Measurements from ENCODE around the gene TSKU.

Gene TSKU, protein sequence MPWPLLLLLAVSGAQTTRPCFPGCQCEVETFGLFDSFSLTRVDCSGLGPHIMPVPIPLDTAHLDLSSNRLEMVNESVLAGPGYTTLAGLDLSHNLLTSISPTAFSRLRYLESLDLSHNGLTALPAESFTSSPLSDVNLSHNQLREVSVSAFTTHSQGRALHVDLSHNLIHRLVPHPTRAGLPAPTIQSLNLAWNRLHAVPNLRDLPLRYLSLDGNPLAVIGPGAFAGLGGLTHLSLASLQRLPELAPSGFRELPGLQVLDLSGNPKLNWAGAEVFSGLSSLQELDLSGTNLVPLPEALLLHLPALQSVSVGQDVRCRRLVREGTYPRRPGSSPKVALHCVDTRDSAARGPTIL

DNA sequence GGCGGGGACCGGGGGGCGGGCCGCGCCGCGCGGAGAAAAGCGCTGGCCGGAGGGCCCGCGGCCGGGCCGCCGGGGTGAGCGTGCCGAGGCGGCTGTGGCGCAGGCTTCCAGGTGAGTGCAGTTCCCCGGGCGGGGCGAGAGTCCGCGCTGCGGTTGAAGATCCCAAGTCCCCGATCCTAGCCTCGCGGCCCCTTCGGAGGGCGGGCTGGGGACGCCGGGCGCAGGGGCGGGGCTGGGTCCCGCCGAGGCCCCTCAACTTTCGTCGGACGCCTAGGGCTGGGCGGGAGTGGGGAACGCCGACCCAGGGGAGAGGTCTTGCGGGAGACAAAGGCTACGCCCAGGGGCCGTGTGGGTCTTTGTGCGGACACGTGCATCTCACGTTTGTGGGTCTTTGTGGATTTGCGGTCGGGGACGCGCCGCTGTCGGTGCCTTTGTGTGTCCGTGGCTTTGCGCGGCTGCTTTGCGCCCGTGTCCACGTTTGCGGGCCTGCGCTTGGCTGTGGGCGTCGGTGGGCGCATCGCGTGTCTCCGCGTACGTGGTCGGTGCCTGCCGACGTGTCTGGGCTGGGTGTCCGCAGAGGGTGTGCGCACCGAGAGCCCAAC lies at the start of gene TSKU:
Gene TSKU, plus strand, starts transcription at position 63 of the 602 bp plus-strand sequence. CDS start 12,261 bp downstream, outside the sequence.
- no peak for DNase-seq

DNA sequence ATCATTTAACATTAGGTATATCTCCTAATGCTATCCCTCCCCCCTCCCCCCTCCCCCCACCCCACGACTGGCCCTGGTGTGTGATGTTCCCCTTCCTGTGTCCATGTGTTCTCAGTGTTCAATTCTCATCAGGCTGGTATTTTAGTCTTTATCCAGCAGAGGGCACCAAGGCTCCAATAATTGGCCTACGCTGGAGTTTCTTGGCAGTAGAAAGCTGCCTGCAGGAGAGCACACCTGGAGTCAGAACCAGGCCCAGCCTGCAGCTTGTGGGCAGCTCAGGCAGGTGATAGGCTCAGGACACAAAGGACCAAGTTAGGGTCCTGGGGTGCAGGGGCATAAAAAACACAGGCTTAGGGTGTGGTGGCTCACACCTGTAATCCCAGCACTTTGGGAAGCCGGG lies 49.2 kb upstream of the TSKU start:
- peak; percentile 22 for DNase-seq

DNA sequence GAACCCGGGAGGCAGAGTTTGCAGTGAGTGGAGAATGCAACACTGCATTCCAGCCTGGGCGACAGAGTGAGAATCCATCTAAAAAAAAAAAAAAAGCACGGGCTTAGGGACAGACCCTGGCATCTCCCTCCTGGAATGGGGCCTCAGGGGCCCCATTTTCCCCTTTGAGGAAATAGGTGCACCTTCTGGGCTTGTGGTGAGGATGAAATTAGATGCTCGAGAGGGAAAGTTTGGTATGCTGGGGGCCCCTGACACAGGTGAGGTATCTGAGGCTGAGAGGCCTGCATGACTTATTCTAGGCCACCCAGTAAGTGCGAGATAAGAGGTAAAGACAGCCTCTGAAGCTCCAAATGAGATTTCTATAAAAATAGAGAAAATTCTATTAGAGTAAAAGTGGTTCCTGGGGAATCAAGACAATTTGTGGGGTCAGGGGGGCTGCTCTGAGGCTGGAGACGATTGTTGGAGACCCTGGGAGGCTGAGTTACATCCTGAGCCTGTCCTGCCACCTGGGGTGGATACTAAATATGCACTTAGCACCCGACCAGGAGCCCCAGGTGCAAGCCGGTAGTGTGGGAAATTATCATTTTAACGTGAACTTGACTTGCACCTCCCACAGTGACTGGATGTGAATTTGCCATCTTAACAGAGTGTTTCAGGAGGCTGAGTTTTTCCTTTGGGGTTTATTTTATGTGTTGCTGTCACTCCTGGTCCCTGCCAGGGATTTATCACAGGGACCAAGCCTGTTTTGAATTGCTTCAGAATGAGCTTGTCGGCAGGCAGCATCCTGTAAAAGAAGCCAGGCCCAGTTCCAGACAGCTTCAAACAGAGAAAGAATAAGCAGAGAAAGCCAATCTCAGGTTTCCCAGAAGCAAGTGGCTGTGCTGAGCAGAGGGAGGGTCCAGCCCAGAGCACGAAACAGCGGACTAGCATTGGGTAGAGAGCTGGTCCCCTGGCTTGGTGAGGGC lies 48.4 kb upstream of the TSKU start:
- no peak for DNase-seq

DNA sequence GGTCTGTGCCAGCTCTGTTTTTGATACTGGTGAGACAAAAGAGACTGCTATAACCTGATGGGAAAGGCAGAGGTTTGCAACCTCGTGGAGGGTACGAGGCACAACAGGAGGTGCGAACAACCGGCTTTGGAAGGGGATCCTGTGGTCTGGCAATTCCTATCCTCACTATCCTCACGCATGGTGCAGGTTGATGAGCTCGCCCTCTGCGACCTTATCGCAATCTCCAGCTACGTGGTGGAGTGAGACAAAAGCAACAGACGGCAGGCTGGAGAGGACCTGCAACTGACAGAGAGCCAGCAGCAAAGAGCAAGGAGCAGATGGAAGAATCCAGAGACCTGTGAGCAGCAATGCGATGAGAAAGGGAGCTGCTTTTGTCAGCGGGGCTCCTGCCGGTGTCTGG lies 47.3 kb upstream of the TSKU start:
- no peak for DNase-seq

DNA sequence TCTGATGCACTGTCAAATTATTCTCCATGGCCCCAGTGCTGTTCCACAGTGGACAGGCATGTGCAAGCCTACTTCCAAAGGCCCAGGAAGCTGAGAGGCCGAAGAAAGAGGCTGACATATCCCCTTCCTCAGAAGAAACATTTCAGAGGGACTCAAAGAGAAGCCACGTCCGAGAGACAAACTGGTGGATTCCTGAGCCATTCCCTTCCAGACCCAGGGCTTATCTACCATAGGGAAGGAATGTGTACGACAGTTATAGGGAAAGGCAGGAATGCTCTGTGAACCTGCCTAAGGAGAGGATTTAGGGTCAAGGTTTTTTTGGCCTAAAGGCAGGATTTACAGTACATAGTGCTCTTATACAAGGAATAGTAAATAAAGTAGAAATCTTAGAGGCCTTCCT lies 46.9 kb upstream of the TSKU start:
- DNase-seq, result no peak

DNA sequence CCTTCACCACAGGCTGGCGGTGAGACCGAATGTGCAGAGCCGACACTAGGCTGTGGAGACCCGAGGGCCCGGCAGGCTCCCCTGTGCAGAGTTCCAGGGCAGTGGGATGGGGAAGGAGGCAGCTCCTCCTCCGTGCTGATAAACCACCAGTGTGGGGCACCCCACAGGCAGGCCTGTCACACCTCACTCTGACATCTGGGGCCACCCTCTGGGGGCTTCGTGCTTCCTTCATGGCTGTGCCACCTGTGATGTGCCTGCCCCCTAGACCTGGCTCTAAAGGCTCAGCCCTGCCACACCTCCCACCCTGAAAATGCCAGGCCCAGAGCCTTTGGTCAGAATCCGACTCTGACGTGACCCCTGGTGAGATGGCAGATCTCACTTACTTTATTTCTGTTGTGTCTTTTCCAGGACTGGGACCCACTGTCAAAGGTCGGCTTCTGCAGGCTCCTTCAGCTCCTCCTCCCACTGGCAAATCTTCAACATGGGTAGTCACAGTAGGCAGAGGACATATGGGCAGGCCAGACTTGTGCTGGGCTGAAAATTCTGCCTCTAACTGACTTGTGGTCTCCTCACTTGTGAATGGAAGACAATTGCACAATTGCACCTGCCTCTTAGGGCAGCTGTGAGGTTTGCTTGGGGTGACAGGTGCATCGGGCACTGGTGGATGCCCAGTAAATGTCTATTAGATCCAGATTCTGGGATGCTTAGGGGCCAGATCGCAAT lies 46.2 kb upstream of the TSKU start:
- DNase-seq, result no peak

DNA sequence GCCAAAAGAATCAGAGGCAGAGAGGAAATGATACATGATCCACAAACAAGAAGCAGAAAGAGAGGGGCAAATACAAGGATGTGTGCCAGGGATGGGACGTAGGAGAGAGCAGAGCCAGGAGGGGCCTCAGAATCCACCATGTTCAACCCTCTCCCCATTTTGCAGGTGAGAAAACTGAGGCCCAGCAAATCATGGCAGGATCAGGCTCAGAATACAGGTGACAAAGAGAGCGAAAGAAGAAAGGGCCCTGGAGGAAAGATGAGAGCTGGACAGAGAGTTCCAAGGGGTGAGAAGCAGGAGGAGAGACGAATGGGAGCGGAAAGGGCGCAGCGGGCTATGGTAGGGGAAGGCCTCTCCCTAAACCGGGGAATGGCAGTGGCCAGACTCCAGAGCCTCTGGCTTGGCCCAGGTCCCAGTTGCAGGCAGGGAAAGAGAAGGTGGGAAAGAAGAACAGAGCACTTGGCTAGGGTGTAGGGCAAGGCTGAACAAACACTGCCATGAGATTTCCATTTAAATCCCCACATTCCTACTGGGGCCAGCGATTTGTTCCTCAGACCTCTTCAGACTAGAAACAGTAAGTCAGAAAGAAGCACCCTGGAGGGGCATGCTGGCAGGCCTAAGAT lies 44.4 kb upstream of the TSKU start:
- DNase-seq, result no peak

DNA sequence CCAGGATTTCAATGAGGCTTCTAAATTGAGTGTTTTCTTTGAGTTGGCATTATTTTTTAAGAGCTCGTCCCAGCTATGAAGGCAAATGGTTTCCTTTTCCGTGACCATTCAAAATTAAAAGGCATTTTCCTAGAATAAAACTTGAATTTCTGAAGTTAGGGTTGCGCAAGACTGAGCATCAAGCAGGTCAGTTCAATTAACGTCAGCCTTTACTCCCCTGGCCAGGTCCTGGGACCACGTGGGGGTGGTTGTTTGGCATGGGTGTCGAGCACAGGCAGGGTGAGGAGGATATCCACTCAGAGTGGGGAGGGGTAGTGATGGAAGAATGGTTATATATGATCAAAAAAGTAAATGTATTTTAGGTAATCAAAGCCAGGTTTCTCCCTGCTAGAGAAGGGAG lies 43.4 kb upstream of the TSKU start:
- DNase-seq, result no peak

DNA sequence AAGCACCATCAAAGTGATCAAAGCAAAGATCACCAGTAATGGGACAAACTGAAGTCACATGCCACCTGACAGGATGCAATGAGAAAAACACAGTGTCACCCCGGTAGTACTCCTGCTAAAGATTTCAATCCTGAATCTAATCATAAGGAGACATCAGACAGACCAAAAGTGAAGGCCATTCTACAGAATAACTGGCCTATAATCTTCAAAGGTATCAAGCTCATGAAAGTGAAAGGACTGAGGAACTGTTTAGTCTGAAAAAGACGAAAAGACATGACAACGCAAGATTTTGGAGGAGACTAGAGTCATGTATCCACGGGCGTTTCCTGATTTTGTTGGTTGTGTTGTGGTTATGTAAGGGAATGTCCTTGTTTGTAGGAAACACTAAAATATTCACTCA lies 42.4 kb upstream of the TSKU start:
- DNase-seq, result no peak

DNA sequence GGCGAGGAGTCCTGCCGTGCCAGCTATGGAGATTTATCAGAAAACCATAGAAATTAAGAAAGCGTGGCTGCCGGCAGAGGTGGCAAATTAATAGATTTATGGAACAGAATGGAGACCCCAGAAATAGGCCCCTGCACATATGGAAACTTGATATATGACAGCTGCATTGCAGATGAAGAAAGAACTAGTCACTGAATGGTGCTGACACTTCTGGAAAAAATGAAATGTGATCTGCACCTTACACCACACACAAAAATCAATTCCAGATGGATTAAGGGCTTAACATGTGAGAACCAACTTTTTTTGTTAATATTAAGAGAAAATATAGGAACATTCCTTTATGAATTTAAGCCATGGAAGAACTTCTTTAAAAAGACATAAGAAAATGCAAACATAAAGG lies 40.3 kb upstream of the TSKU start:
- DNase-seq, result no peak

DNA sequence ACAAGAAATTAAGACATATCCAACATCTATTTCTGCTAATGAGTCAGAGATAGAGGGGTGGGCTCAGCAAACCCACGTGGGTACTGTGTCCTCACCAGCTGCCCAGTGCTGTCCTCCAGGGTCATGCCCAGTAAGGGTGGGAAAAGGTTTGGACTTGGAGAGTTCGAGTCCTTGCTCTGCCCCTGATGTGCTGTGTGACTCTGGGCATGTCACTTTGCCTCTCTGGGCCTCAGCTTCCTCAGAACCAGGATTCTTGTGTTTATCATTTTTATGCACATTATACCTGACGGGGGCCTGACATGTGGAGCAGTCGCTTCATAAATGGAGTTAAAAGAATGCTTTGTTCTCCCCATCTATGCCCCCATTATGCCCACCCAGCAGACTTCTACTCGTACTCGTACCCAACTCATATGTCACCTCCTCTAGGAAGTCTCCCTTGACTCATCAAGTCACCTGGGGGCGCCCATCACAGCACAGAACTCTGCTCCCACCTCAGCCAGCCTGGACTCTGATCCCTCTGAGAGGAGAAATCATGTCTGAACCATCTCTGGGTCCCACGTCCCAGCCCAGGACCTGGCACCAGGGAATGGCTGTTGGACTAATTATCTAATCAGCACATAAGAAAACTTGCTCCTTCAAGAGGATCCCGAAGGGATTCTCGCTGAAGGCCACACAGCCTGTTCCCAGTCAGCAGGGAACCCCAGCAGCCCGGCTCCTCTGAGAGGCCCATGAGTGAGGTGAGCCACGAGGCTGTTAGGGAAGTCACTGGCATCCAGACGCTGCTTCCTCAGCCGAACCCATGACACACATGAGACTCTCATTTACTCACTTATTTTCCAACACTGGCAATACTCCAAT lies 38.7 kb upstream of the TSKU start:
- DNase-seq, result no peak

DNA sequence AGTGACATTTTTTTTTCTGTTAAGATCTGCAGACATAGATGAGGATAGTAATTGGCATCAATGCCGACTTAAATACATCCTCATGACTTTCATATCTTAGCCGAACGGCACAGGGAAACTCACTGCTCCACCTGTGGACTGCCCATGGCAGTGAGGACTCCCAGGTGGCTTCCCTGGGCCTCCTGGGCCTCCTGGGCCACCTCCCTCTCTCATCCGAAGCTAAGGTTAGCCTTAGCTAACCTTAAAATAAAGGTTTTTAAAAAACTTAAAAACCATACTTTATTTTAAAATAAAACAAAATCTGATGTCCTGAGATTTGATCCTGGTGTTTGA lies 38.1 kb upstream of the TSKU start:
- no peak for DNase-seq

DNA sequence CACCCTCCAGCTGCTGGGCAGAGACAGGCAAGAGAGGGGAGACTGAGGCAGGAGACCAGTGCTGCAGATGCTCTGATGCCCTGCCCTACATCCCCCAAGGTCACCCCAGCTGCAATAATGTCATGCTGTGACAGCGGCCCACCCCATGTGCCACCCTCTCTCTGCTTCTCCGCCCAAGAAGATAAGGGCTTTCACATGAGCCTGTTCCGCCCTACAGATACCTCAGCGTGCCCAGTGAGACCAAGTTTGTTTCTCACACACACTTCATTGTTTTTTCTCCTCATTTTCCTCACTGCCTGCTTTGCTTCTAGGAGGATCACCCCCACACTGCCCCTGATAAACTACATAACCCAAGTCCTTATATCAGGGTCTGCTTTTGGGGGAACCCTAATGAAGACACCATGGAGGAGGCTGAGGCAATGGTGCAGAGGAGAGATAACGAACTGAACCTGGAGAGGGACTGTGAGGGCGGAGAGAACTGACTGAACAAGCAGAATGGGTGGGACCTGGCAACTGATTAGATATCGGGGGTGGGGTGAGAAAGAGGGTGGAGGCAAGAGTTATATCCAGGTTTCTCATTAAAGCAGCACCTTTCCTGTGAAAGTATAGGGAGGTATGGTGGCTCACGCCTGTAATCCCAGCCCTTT lies 37.5 kb upstream of the TSKU start:
- no peak for DNase-seq

DNA sequence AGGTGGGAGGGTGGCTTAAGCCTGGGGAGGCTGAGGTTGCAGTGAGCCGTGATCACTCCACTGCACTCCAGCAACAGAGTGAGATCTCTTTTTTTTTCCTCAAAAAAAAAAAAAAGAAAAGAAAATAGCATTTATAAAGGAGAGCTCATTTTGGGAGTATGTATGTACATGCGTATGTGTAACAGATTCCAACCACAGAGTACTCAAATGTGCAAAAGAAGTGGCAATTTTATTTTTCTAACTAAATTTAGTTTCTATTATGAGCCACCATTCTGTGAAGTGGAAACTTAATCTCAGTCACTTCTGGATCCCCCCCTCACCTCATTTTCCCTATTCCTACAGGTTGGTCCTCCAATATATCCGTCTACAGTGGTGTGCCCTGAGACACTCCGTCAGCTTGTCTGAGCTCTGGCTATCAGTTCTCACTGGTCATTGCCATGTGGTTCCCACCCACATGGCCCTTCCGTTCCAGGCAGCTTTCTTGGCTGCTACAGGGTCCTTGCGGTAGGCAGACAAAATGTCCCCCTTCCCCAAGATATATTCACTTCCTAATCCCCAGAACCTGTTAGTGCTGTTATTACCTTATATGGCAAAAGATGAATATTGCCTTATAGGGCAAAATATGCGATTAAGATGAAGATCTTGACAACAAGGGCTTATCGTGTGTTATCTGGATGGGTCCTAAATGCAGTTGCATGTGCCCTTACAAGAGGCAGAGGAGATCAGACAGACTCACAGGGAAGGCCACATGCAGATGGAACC lies 35.8 kb upstream of the TSKU start:
- no peak for DNase-seq

DNA sequence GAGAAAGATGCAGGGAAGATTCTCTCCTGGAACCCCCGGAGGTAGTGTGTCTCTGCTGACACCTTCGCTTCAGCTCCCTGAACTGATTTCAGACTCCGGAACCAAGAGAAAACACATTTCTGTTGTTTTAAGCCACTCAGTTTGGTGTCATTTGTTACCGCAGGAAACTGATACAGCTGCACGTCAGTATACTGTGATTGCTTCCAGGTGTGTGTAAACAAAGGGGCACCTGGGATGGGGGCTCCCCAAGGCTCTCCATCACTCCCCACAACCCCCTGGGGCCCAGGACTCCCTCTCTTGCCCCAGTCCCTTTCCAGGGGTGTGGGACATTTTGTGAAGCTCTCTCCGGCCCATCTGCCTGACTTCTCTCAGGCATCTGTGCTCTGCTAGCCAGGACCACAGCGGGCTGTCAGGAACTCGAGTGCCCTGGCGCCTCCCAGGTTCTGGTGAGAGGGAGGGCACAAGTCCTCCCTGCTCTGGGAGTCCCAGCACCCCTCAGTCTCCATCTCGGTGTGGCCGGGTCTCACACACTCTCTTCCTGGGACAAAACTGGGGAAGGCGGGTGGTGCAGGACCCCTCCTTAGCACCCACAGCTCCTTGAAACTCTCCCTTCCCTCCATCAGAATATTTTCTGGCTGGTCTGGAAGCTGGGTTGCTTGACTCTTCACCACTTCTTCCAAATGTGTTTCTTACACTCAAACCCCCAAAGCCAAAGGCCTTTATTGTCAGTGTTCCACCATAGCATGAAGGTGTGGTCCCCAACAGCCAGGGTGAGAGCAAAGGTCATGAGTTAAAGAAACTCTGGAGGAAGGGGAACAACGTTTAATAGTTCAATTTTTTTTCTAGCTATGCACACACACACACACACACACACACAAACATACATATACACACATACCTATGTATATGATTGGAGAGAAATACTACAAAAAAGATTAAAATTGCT lies 35.0 kb upstream of the TSKU start:
- no peak for DNase-seq

DNA sequence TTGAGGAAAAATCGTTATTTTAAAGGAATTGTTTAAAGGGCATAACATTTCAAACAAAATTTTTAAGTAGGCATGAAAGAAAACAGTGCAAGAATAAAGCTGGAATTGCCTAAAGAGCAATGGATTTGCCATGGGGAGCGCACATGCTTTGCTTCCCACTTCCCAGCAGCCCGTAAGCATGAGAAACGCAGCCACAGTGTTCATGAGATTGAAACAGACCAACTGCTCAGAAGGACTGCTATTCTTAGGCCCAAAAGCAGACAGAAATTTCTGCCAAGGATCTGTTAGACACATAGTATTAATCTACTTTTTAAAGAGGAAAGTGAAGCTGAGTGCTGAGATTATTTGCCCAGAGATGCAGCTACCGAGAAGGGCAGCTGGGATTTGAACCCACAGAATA lies 34.2 kb upstream of the TSKU start:
- no peak for DNase-seq

DNA sequence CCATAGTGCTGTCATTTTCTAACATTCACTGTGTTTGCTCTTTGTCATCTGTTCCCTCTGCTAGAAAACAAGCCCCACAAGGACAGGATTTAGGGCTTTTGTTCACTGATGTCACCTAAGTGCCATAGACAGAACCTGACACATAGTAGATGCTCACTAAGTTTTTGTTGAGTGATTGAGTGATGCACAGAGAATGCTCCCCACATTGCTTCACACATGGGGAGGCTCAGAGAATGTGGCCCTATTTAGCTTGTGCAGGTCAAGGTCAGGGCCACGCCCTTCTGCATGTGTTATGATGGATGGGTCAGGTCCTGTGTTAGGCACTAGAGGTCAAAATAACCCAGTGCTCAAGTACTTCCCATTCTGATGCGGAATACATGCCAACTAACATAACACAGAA lies 33.1 kb upstream of the TSKU start:
- no peak for DNase-seq

DNA sequence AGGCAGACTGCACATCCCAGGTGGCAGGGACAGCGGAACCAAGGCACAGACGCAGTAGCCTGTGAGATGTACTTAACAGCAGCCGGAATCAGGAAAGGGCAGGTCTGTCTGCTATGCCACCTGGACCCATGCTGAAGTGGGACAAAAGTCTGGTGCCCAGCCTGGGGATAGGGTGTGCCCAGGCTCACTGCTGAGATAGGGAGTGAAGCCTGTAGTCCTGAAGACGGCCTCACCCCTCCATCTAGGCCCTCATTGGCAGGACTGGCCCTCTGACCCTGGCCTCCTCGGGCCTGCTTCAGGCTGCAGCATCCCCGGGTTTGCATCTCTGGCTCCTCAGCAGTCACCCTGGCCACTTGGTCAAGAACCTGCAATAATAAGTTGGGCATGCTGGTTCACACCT lies 32.4 kb upstream of the TSKU start:
- no peak for DNase-seq
